Stimulated activated CD4-positive, alpha-beta T cell treated with anti-CD3 and anti-CD28 coated beads, Interleukin-12 subunit alpha, Interleukin-12 subunit beta, amount 100 ng/mL, for 24 hours (primary cell): ENCODE measurements around the gene PUM1.

Source experiments
- DNase-seq, 2 experiments: peaks; one replicate each; pipeline ENCODE4 v3.0.0-alpha.2; 2020; ENCODE audit warnings: low read depth in 2 of 2

PUM1 gene

GRCh38 chr1:30907481-30908315, 157.8 kb downstream of the PUM1 start:
- no peak for DNase-seq

- DNase-seq = no peak
These were observed 158.7 kb downstream of the PUM1 start for GRCh38 chr1:30906631-30907441.

- DNase-seq = no peak
These were observed 159.4 kb downstream of the PUM1 start for GRCh38 chr1:30905916-30906620.

GRCh38 chr1:30905403-30905802, 160.1 kb downstream of the PUM1 start:
- no peak for DNase-seq

- DNase-seq = no peak
These were observed 160.6 kb downstream of the PUM1 start for GRCh38 chr1:30904962-30905335.

- DNase-seq = no peak
These were observed 161.1 kb downstream of the PUM1 start for GRCh38 chr1:30904191-30904961.

GRCh38 chr1:30903343-30904034, 162.0 kb downstream of the PUM1 start:
- DNase-seq = no peak

GRCh38 chr1:30902593-30903290, 162.8 kb downstream of the PUM1 start:
- DNase-seq = no peak

- DNase-seq = no peak
These were observed 163.5 kb downstream of the PUM1 start for GRCh38 chr1:30901798-30902581.

GRCh38 chr1:30900931-30901560, 164.5 kb downstream of the PUM1 start:
- no peak for DNase-seq

- DNase-seq = no peak
These were observed 165.0 kb downstream of the PUM1 start for GRCh38 chr1:30900486-30900885.

- DNase-seq = no peak
These were observed 165.7 kb downstream of the PUM1 start for GRCh38 chr1:30899577-30900389.

- DNase-seq = no peak
These were observed 167.3 kb downstream of the PUM1 start for GRCh38 chr1:30898031-30898815.

GRCh38 chr1:30896905-30897304, 168.6 kb downstream of the PUM1 start:
- DNase-seq = no peak

GRCh38 chr1:30895944-30896660, 169.4 kb downstream of the PUM1 start:
- DNase-seq = no peak

- no peak for DNase-seq
These were observed 170.1 kb downstream of the PUM1 start for GRCh38 chr1:30895382-30895943.
